Measurements from ENCODE around the gene ALDH1L1. TPM values are rescaled to one million over a fixed set of nuclear protein-coding genes. Genes with fewer than 3 reads are reported as not detected.

The ALDH1L1 gene
- total RNA-seq, 1 donor: not detected

- Histone ChIP-seq H3K4me3 (ENCODE audit: low read length) (no peak overlapping the region), H3K27me3 (ENCODE audit: insufficient read depth, low read length) (no peaks in the 10 kb centered on the region), H3K9me3 (ENCODE audit: low read depth, low read length) (no peaks in the 10 kb centered on the region), H3K4me1 (ENCODE audit: insufficient read depth, low read length) (no peaks in the 10 kb centered on the region)
These were observed 53.5 kb downstream of the ALDH1L1 start for GRCh38 chr3:126126811-126127431.

GRCh38 chr3:126126286-126126685, 54.1 kb downstream of the ALDH1L1 start:
- Histone ChIP-seq H3K4me1 (ENCODE audit: insufficient read depth, low read length) (no peaks in the 10 kb centered on the region), H3K27me3 (ENCODE audit: insufficient read depth, low read length) (no peaks in the 10 kb centered on the region), H3K4me3 (ENCODE audit: low read length) (no peak overlapping the region), H3K9me3 (ENCODE audit: low read depth, low read length) (no peaks in the 10 kb centered on the region)

- Histone ChIP-seq H3K9me3 (ENCODE audit: low read depth, low read length) (no peaks in the 10 kb centered on the region), H3K4me1 (ENCODE audit: insufficient read depth, low read length) (no peaks in the 10 kb centered on the region), H3K27me3 (ENCODE audit: insufficient read depth, low read length) (no peaks in the 10 kb centered on the region), H3K4me3 (ENCODE audit: low read length) (no peak overlapping the region)
These were observed 54.6 kb downstream of the ALDH1L1 start for GRCh38 chr3:126125781-126126251.

- Histone ChIP-seq H3K27me3 (ENCODE audit: insufficient read depth, low read length) (no peaks in the 10 kb centered on the region), H3K4me1 (ENCODE audit: insufficient read depth, low read length) (no peaks in the 10 kb centered on the region), H3K4me3 (ENCODE audit: low read length) (no peak overlapping the region), H3K9me3 (ENCODE audit: low read depth, low read length) (no peaks in the 10 kb centered on the region)
These were observed 55.0 kb downstream of the ALDH1L1 start for GRCh38 chr3:126125341-126125740.

- no peaks in the 10 kb centered on the region for H3K9me3 ChIP-seq (ENCODE audit: low read depth, low read length)
- no peaks in the 10 kb centered on the region for H3K4me1 ChIP-seq (ENCODE audit: insufficient read depth, low read length)
- no peaks in the 10 kb centered on the region for H3K27me3 ChIP-seq (ENCODE audit: insufficient read depth, low read length)
- no peak overlapping the region for H3K4me3 ChIP-seq (ENCODE audit: low read length)
These were observed 55.5 kb downstream of the ALDH1L1 start for GRCh38 chr3:126124896-126125295.

- Histone ChIP-seq H3K27me3 (ENCODE audit: insufficient read depth, low read length) (no peaks in the 10 kb centered on the region), H3K4me1 (ENCODE audit: insufficient read depth, low read length) (no peaks in the 10 kb centered on the region), H3K9me3 (ENCODE audit: low read depth, low read length) (no peaks in the 10 kb centered on the region), H3K4me3 (ENCODE audit: low read length) (no peak overlapping the region)
These were observed 56.1 kb downstream of the ALDH1L1 start for GRCh38 chr3:126124148-126124868.

- Histone ChIP-seq H3K4me3 (ENCODE audit: low read length) (no peak overlapping the region), H3K9me3 (ENCODE audit: low read depth, low read length) (no peaks in the 10 kb centered on the region), H3K27me3 (ENCODE audit: insufficient read depth, low read length) (no peaks in the 10 kb centered on the region), H3K4me1 (ENCODE audit: insufficient read depth, low read length) (no peaks in the 10 kb centered on the region)
These were observed 58.8 kb downstream of the ALDH1L1 start for GRCh38 chr3:126121632-126122031.

- Histone ChIP-seq H3K27me3 (ENCODE audit: insufficient read depth, low read length) (no peaks in the 10 kb centered on the region), H3K9me3 (ENCODE audit: low read depth, low read length) (no peaks in the 10 kb centered on the region), H3K4me3 (ENCODE audit: low read length) (no peak overlapping the region), H3K4me1 (ENCODE audit: insufficient read depth, low read length) (no peaks in the 10 kb centered on the region)
These were observed 59.3 kb downstream of the ALDH1L1 start for GRCh38 chr3:126121074-126121473.

GRCh38 chr3:126119976-126120375, 60.4 kb downstream of the ALDH1L1 start:
- Histone ChIP-seq H3K27me3 (ENCODE audit: insufficient read depth, low read length) (no peaks in the 10 kb centered on the region), H3K4me3 (ENCODE audit: low read length) (no peak overlapping the region), H3K4me1 (ENCODE audit: insufficient read depth, low read length) (no peaks in the 10 kb centered on the region), H3K9me3 (ENCODE audit: low read depth, low read length) (no peaks in the 10 kb centered on the region)

GRCh38 chr3:126119008-126119675, 61.2 kb downstream of the ALDH1L1 start:
- no peaks in the 10 kb centered on the region for H3K4me1 ChIP-seq (ENCODE audit: insufficient read depth, low read length)
- H3K9me3 ChIP-seq (ENCODE audit: low read depth, low read length): no peaks in the 10 kb centered on the region
- no peak overlapping the region for H3K4me3 ChIP-seq (ENCODE audit: low read length)
- H3K27me3 ChIP-seq (ENCODE audit: insufficient read depth, low read length): no peaks in the 10 kb centered on the region

GRCh38 chr3:126118591-126118990, 61.8 kb downstream of the ALDH1L1 start:
- Histone ChIP-seq H3K4me1 (ENCODE audit: insufficient read depth, low read length) (no peaks in the 10 kb centered on the region), H3K9me3 (ENCODE audit: low read depth, low read length) (no peaks in the 10 kb centered on the region), H3K27me3 (ENCODE audit: insufficient read depth, low read length) (no peaks in the 10 kb centered on the region), H3K4me3 (ENCODE audit: low read length) (no peak overlapping the region)

GRCh38 chr3:126117786-126118185, 62.6 kb downstream of the ALDH1L1 start:
- Histone ChIP-seq H3K9me3 (ENCODE audit: low read depth, low read length) (no peaks in the 10 kb centered on the region), H3K4me3 (ENCODE audit: low read length) (no peak overlapping the region), H3K27me3 (ENCODE audit: insufficient read depth, low read length) (no peaks in the 10 kb centered on the region), H3K4me1 (ENCODE audit: insufficient read depth, low read length) (no peaks in the 10 kb centered on the region)

GRCh38 chr3:126117212-126117611, 63.2 kb downstream of the ALDH1L1 start:
- no peaks in the 10 kb centered on the region for H3K27me3 ChIP-seq (ENCODE audit: insufficient read depth, low read length)
- no peak overlapping the region for H3K4me3 ChIP-seq (ENCODE audit: low read length)
- H3K4me1 ChIP-seq (ENCODE audit: insufficient read depth, low read length): no peaks in the 10 kb centered on the region
- H3K9me3 ChIP-seq (ENCODE audit: low read depth, low read length): no peaks in the 10 kb centered on the region

- Histone ChIP-seq H3K4me3 (ENCODE audit: low read length) (no peak overlapping the region), H3K27me3 (ENCODE audit: insufficient read depth, low read length) (no peaks in the 10 kb centered on the region), H3K9me3 (ENCODE audit: low read depth, low read length) (no peaks in the 10 kb centered on the region), H3K4me1 (ENCODE audit: insufficient read depth, low read length) (no peaks in the 10 kb centered on the region)
These were observed 63.9 kb downstream of the ALDH1L1 start for GRCh38 chr3:126116526-126116925.
